PFSK-1 (cell line): ENCODE results near the gene NIT1.

Source experiments
- FOXP2 ChIP-seq: optimal IDR thresholded peaks from 2 replicates; pipeline ENCODE3; 2011; ENCODE audit warnings: borderline replicate concordance, control low read depth, inconsistent platforms; ENCODE audit not compliant: insufficient read depth; ENCODE audit errors: extremely low read length, extremely low read depth
- POLR2AphosphoS5 ChIP-seq: IDR thresholded peaks from 2 replicates; pipeline ENCODE4 v1.6.1; 2012; ENCODE audit warnings: low read depth, mild to moderate bottlenecking, control low read depth, low read length, moderate library complexity
- REST ChIP-seq, 2 experiments: IDR thresholded peaks; 2 replicates each; pipeline versions ENCODE4 v1.6.1 to v1.8.0; 2011 to 2012; ENCODE audit warnings: low read depth in 2 of 2, low read length in 2 of 2, control low read depth in 1 of 2, inconsistent platforms in 1 of 2, mild to moderate bottlenecking in 1 of 2, moderate library complexity in 1 of 2; ENCODE audit not compliant: insufficient read depth in 1 of 2
- SIN3A ChIP-seq: IDR thresholded peaks from 2 replicates; pipeline ENCODE4 v1.6.1; 2012; ENCODE audit warnings: mild to moderate bottlenecking, low read length, moderate library complexity, borderline replicate concordance; ENCODE audit not compliant: insufficient read depth
- TAF1 ChIP-seq: IDR thresholded peaks from 2 replicates; pipeline ENCODE4 v1.6.1; 2012; ENCODE audit warnings: low read length, control low read depth, borderline replicate concordance; ENCODE audit not compliant: insufficient read depth

The NIT1 gene

DNA sequence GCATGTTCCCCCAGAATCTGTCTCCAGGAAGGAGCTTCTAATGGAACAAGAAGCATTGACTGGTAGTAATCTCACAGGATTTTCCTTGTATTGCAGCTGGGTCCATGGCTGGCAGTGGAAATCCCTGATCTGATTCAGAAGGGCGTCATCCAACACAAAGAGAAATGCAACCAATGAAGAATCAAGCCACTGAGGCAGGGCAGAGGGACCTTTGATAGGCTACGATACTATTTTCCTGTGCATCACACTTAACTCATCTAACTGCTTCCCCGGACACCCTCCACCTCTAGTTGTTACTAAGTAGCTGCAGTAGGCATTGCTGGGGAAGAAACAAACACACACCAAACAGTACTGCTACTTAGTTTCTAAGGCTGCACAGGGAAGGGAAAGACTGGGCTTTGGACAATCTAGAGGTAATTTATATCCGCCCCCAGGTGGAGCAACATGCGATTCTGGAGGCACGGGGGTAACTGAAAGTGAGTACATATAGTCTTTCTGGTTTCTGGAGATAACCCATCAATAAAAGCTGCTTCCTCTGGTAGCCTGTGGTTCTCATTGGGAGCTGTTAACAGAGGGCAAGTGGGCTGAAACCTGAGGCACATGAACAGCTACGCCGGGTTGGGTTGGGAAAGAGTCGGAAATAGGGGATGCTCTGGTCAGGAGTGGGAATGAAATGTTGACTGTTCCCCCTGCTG, 40.6 kb downstream of the NIT1 start:
- no peak for TF ChIP-seq TAF1
- TF ChIP-seq SIN3A: no peak
- no peak for TF ChIP-seq REST (IDR thresholded peaks at IDR 0.05; ENCODE audit: insufficient read depth in 1 of 2, low read depth in 2 of 2, low read length in 2 of 2)

- TF ChIP-seq SIN3A (no peak), TAF1 (peak; percentile 99), REST (IDR thresholded peaks at IDR 0.05; ENCODE audit: insufficient read depth in 1 of 2, low read depth in 2 of 2, low read length in 2 of 2) (peak in 1 of 2 experiments; percentile 70; a peak in 1 of 4 replicates), POLR2AphosphoS5 (peak; percentile 74; the same call in 1 of the 2 replicates), FOXP2 (no peak)
These were observed 41.4 kb downstream of the NIT1 start, which contains the start of gene USP21 for GRCh38 chr1:161159087-161159912. Gene USP21 (plus strand): TSS chr1:161159500. CDS start chr1:161160641, 1,141 bp downstream.

GRCh38 chr1:161159913-161160243, 42.0 kb downstream of the NIT1 start:
- TF ChIP-seq FOXP2: no peak
- no peak for TF ChIP-seq TAF1
- no peak for TF ChIP-seq POLR2AphosphoS5
- TF ChIP-seq REST (IDR thresholded peaks at IDR 0.05; ENCODE audit: insufficient read depth in 1 of 2, low read depth in 2 of 2, low read length in 2 of 2): no peak
- TF ChIP-seq SIN3A: no peak

GRCh38 chr1:161160671-161161145, 42.8 kb downstream of the NIT1 start:
- TF ChIP-seq TAF1 (no peak), REST (IDR thresholded peaks at IDR 0.05; ENCODE audit: insufficient read depth in 1 of 2, low read depth in 2 of 2, low read length in 2 of 2) (no peak), SIN3A (no peak), POLR2AphosphoS5 (no peak), FOXP2 (no peak)
